ENCODE measurements around the gene SLC6A13. TPM values are rescaled to one million over a fixed set of nuclear protein-coding genes. Genes with fewer than 3 reads are reported as not detected.

The SLC6A13 gene
- total and polyA plus RNA-seq, 2 of the 8 experiments (the other 6 are each of a cell fraction or from before 2014, with no cell fraction given) = 0.03 TPM; not detected in 1

DNA sequence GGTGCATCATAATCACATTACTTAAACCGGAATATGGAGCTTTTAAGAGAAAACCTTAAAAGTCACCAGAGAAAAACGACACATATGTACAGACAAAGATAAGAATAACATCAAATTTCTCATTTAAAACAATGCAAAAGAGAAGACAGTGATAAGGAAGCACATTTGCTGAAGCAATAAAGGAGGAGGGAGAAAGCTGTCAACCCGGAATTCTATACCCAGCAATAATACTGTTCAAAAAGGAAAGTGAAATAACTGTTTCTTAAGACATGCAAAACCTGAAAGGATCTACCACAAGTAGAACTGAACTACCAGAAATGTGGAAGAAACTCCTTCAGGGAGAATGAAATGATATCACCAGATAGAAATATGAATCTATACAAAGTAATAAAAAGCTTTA is 15.4 kb downstream of the SLC6A13 start (continued):
- no peak for TF ChIP-seq TCF12 (IDR thresholded peaks at IDR 0.05; ENCODE audit: low read depth, low read length)
- TF ChIP-seq TBP (IDR thresholded peaks at IDR 0.05; ENCODE audit: low read depth, low read length) = no peak
- no peak for TF ChIP-seq BACH1 (IDR thresholded peaks at IDR 0.05; ENCODE audit: low read length)
- TF ChIP-seq GTF2F1 (IDR thresholded peaks at IDR 0.05; ENCODE audit: borderline replicate concordance, low read depth, low read length) = no peak
- TF ChIP-seq KDM1A (IDR thresholded peaks at IDR 0.05; ENCODE audit: borderline replicate concordance, low read length) = no peak
- TF ChIP-seq TAF7 (optimal IDR thresholded peaks at IDR 0.05; ENCODE audit: borderline replicate concordance, low read depth, low read length) = no peak
- TF ChIP-seq BCL11A (IDR thresholded peaks at IDR 0.05; ENCODE audit: low read depth in 2 of 2, low read length in 2 of 2) = no peak
- TF ChIP-seq ASH2L (IDR thresholded peaks at IDR 0.05; ENCODE audit: low read length) = no peak
